GM23338 (cell line): ENCODE data around the gene TEKT3.

Source experiments
- CREB1 ChIP-seq: fragments of 250-450 bp; sonication (Bioruptor Pico); IDR thresholded peaks from 2 replicates; pipeline ENCODE4 v1.5.0; 2020; ENCODE audit warnings: low read depth, mild to moderate bottlenecking, moderate library complexity
- CTCF ChIP-seq, 2 experiments: fragments of 200-600 bp in 1 of 2; sonication (generic) in 1 of 2; conservative IDR thresholded peaks; 2 replicates each; pipeline versions ENCODE4 v1.5.1 to v1.6.1; 2016 to 2017; ENCODE audit warnings: antibody characterized with exemption in 2 of 2, low read depth in 2 of 2, mild to moderate bottlenecking in 2 of 2, moderate library complexity in 1 of 2
- ETS1 ChIP-seq: IDR thresholded peaks from 2 replicates; pipeline ENCODE4 v1.6.1; 2016; ENCODE audit warnings: antibody characterized with exemption
- EZH2 ChIP-seq: fragments of 200-600 bp; sonication (generic); IDR thresholded peaks from one replicate; pipeline ENCODE4 v1.8.0; 2017; ENCODE audit warnings: antibody characterized with exemption, mild to moderate bottlenecking, low read depth; ENCODE audit not compliant: unreplicated experiment
- EZH2phosphoT487 ChIP-seq: fragments of 200-600 bp; sonication (generic); IDR thresholded peaks from one replicate; pipeline ENCODE4 v1.8.1; 2018; ENCODE audit warnings: antibody characterized with exemption; ENCODE audit not compliant: unreplicated experiment
- JUNB ChIP-seq: IDR thresholded peaks from one replicate; pipeline ENCODE4 v1.6.1; 2016; ENCODE audit warnings: antibody characterized with exemption; ENCODE audit not compliant: unreplicated experiment
- NANOG ChIP-seq: IDR thresholded peaks from 2 replicates; pipeline ENCODE4 v1.6.1; 2016; ENCODE audit warnings: antibody characterized with exemption, borderline replicate concordance
- POLR2AphosphoS5 ChIP-seq: IDR thresholded peaks from 2 replicates; pipeline ENCODE4 v1.6.1; 2016; ENCODE audit warnings: antibody characterized with exemption, low read depth
- REST ChIP-seq: IDR thresholded peaks from one replicate; pipeline ENCODE4 v1.6.1; 2018; ENCODE audit warnings: antibody characterized with exemption; ENCODE audit not compliant: unreplicated experiment
- STAT1 ChIP-seq: IDR thresholded peaks from one replicate; pipeline ENCODE4 v1.6.1; 2016; ENCODE audit warnings: antibody characterized with exemption; ENCODE audit not compliant: unreplicated experiment
- ZNF114 ChIP-seq: fragments of 250-450 bp; sonication (Bioruptor Pico); IDR thresholded peaks from 2 replicates; pipeline ENCODE4 v1.5.0; 2020; ENCODE audit warnings: mild to moderate bottlenecking, moderate library complexity
- ZNF331 ChIP-seq: fragments of 250-450 bp; sonication (Bioruptor Pico); IDR thresholded peaks from 2 replicates; pipeline ENCODE4 v1.5.0; 2020; ENCODE audit warnings: low read depth, mild to moderate bottlenecking, moderate library complexity
- ZNF462 ChIP-seq: fragments of 250-450 bp; sonication (Bioruptor Pico); IDR thresholded peaks from 2 replicates; pipeline ENCODE4 v1.5.0; 2020; ENCODE audit warnings: mild to moderate bottlenecking, moderate library complexity

- TF ChIP-seq CTCF (conservative IDR thresholded peaks at IDR 0.05; ENCODE audit: low read depth in 2 of 2) (no peak), POLR2AphosphoS5 (no peak), EZH2phosphoT487 (no peak), EZH2 (no peak), REST (no peak), STAT1 (no peak), ETS1 (no peak), NANOG (no peak), ZNF462 (CRISPR knock-in tag) (no peak), ZNF331 (CRISPR knock-in tag) (no peak), JUNB (no peak), CREB1 (CRISPR knock-in tag) (no peak), ZNF114 (CRISPR knock-in tag) (no peak)
Observed at GRCh38 chr17:15361151-15361550, 19.8 kb upstream of the TEKT3 start.
